ENCODE results near the gene RASGRP3. TPM values are rescaled to one million over a fixed set of nuclear protein-coding genes. Genes with fewer than 3 reads are reported as not detected.
A peak's percentile ranks its signal among the peaks of the same experiment; 100 is the strongest.

RASGRP3 gene
- total and polyA plus RNA-seq, 4 donors: 13.2 to 29.3 (median 19.5) TPM

DNA sequence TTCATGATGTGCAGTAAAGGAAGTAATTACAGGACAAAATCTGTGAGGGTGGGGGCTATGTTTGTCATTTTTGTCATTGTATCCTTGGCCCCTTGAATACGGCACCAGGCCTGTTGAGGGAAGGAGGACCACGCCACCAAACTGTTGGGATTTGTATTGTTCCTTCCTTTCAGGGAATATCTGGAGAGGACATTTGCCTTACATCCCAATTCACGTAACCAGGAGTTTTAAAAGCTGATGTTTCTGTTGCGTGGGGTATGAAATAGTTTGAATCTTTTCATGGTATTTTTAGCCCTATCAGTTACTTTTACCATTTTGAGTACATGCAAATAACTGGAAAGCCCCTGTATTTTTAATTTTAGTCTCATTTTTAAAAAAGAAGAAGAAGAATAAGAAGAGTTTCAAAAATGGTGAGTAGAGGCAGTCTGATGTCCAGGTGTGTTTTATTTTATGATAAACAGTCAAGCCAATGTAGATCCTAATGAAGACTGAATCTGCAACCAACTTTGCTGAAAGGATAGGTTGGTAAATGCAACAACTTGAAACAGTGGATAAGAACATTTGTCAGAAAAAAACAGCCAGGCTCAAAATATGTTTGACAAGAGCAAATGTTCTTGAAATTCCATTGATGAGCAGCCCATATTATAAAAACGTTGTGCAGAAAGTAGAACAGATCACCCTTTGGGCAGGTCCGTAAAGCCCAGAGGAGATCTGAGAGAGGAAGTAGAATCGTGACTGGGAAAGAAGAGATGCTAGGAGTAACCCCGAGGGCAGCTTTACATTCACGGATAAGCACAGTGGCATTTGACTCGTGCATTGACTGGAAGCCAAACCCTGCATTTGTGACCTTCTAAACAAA is 54.5 kb downstream of the RASGRP3 start:
- H3K27ac ChIP-seq (ENCODE audit: low read depth, low read length): no peak overlapping the region
- no peak for DNase-seq (ENCODE audit: low read depth in 4 of 6, low spot score in 6 of 6)

DNA sequence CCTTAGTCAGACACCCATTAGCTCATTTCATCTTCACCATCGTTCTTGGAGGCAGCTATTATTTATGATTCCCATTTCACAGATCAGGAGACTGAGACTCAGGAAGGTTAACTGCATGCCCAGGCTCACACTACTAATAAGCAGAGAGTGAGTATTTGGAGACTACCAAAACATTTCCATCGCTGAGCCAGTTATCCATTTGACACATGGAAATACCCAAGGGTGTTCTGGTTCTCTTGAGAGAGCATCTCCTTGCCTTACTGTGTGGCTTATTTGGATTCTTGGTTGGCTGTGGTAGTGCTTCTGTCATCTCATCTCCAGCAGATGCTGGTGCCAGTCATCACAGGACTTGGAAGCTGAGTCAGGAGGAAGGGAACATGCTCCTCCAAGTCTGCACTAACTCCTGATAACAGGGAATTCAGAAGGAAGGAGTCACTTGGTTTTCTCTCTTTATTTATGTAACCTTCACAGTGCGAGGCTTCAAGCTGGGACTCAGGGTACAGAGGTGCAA is 55.2 kb downstream of the RASGRP3 start:
- H3K27ac ChIP-seq (ENCODE audit: low read depth, low read length): no peak overlapping the region
- no peaks in the 10 kb centered on the region for H3K4me1 ChIP-seq (ENCODE audit: control insufficient read depth, insufficient read depth, low read length)
- WGBS (ENCODE audit: insufficient coverage): 40% methylated on average over 1 of the region's 3 CpGs
- no peaks in the 10 kb centered on the region for H3K9me3 ChIP-seq (ENCODE audit: control insufficient read depth, insufficient read depth, low read length)
- no peak overlapping the region for H3K4me3 ChIP-seq (ENCODE audit: low read depth, low read length)
- H3K36me3 ChIP-seq (ENCODE audit: control insufficient read depth, insufficient read depth, low read length): peaks cover under 1% of the 10 kb centered on the region
- no peak for DNase-seq (ENCODE audit: low read depth in 4 of 6, low spot score in 6 of 6)
- H3K27me3 ChIP-seq (ENCODE audit: control insufficient read depth, insufficient read depth, low read length): peaks cover 4% of the 10 kb centered on the region

More for the DNA sequence above, 54.5 kb downstream of the RASGRP3 start:
- H3K27me3 ChIP-seq (ENCODE audit: control insufficient read depth, insufficient read depth, low read length): peaks cover 4% of the 10 kb centered on the region
- H3K4me1 ChIP-seq (ENCODE audit: control insufficient read depth, insufficient read depth, low read length): no peaks in the 10 kb centered on the region
- no peaks in the 10 kb centered on the region for H3K36me3 ChIP-seq (ENCODE audit: control insufficient read depth, insufficient read depth, low read length)
- no peaks in the 10 kb centered on the region for H3K9me3 ChIP-seq (ENCODE audit: control insufficient read depth, insufficient read depth, low read length)
- WGBS (ENCODE audit: insufficient coverage): 95% methylated on average over 4 of the region's 10 CpGs
- H3K4me3 ChIP-seq (ENCODE audit: low read depth, low read length): no peak overlapping the region

DNA sequence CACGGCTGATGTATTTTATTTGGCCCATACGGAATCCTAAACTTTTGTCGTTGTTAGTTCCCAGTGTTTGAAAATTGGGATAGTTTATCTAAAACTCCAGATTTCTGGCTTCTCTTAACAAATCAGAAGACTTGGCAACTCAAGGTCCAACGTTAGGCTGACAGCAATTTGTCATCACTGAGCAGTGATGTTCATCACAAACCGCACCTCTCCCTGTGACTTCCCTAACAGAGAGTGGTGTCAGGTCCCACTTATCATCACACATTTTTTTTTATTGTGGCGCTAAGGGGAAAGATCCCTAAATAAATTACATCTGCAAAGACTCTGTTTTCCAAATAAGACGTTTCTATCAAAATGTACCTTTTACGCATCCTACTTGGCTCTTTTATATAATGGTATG is 55.7 kb downstream of the RASGRP3 start:
- H3K27ac ChIP-seq (ENCODE audit: low read depth, low read length): no peak overlapping the region
- WGBS (ENCODE audit: insufficient coverage): 62% methylated on average over 3 of the region's 8 CpGs
- DNase-seq (ENCODE audit: low read depth in 4 of 6, low spot score in 6 of 6): no peak

DNA sequence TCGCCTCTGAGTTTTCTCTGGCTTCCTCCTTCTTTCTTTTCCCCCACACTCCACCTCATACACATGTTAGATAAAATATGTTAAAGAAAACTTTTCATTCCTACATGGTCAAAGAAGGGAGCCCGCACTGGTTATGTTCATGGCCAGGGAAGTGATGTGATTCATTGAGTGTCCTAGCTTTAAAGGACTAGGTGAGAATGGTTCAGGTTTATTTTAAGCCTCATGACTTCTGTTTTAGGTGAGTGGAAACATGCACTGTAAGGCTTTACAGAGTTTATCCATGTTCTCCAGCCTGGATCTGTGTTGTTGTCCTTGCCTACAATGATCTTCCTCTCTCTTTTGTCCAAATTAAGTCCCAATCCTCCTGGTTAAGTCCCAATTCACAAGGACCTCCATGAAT is 56.5 kb downstream of the RASGRP3 start:
- Histone ChIP-seq H3K27me3 (ENCODE audit: control insufficient read depth, insufficient read depth, low read length) (peaks cover 4% of the 10 kb centered on the region), H3K4me3 (ENCODE audit: low read depth, low read length) (no peak overlapping the region), H3K27ac (ENCODE audit: low read depth, low read length) (no peak overlapping the region), H3K9me3 (ENCODE audit: control insufficient read depth, insufficient read depth, low read length) (peaks cover 2% of the 10 kb centered on the region), H3K4me1 (ENCODE audit: control insufficient read depth, insufficient read depth, low read length) (no peaks in the 10 kb centered on the region), H3K36me3 (ENCODE audit: control insufficient read depth, insufficient read depth, low read length) (peaks cover 3% of the 10 kb centered on the region)
- WGBS (ENCODE audit: insufficient coverage): 100% methylated on average over 1 of the region's 2 CpGs
- DNase-seq (ENCODE audit: low read depth in 4 of 6, low spot score in 6 of 6): no peak

More for the DNA sequence above, 55.7 kb downstream of the RASGRP3 start:
- H3K4me3 ChIP-seq (ENCODE audit: low read depth, low read length): no peak overlapping the region
- peaks cover 2% of the 10 kb centered on the region for H3K9me3 ChIP-seq (ENCODE audit: control insufficient read depth, insufficient read depth, low read length)
- peaks cover 3% of the 10 kb centered on the region for H3K36me3 ChIP-seq (ENCODE audit: control insufficient read depth, insufficient read depth, low read length)
- peaks cover 4% of the 10 kb centered on the region for H3K27me3 ChIP-seq (ENCODE audit: control insufficient read depth, insufficient read depth, low read length)
- H3K4me1 ChIP-seq (ENCODE audit: control insufficient read depth, insufficient read depth, low read length): no peaks in the 10 kb centered on the region

DNA sequence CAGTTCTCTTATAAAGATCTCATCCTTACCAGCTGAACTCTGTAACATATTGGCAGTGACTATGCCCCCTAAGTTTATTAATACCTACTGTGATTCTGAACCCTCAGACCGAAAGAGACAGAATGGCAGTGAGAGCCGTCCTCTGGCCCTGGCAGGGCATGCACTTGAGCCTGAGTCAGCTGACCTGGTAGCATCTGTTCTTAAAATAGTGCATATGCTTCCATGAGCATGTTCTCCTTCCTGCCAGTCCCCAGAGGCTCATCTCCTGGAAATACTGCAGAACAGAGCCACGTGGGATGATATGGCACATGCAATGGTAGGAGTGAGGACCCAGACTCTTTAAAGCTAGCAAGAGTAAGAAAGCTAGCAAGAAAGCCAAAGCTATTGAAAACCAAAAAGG is 59.0 kb downstream of the RASGRP3 start:
- peak in 1 of 6 donors; percentile 34 for DNase-seq (ENCODE audit: low read depth in 4 of 6, low spot score in 6 of 6)
- no peak overlapping the region for H3K27ac ChIP-seq (ENCODE audit: low read depth, low read length)

DNA sequence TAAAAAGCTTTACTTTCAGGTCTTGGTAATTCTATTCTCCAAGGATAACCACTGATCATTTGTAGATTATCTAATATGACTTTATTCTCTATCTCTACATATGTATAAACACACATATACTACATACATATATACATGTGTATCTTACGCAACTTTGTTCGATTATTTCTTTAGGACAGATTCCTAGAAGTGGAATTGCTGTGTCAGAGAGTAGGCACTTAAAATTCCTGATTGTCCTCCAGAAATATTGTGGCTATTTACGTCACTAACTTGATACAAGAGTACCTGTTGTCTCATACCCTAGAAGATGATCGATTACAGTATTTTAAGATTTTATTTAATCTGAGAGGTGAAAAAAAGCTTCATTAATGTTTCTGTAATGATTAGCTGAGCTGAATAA is 64.8 kb downstream of the RASGRP3 start:
- no peak overlapping the region for H3K4me3 ChIP-seq (ENCODE audit: low read depth, low read length)
- no peaks in the 10 kb centered on the region for H3K4me1 ChIP-seq (ENCODE audit: control insufficient read depth, insufficient read depth, low read length)
- peaks cover 2% of the 10 kb centered on the region for H3K9me3 ChIP-seq (ENCODE audit: control insufficient read depth, insufficient read depth, low read length)
- DNase-seq (ENCODE audit: low read depth in 4 of 6, low spot score in 6 of 6): no peak
- no peak overlapping the region for H3K27ac ChIP-seq (ENCODE audit: low read depth, low read length)
- H3K27me3 ChIP-seq (ENCODE audit: control insufficient read depth, insufficient read depth, low read length): no peaks in the 10 kb centered on the region
- no CpG with 5 or more reads among the region's 4 CpGs for WGBS (ENCODE audit: insufficient coverage)
- peaks cover 3% of the 10 kb centered on the region for H3K36me3 ChIP-seq (ENCODE audit: control insufficient read depth, insufficient read depth, low read length)

More for the DNA sequence above, 59.0 kb downstream of the RASGRP3 start:
- H3K36me3 ChIP-seq (ENCODE audit: control insufficient read depth, insufficient read depth, low read length): peaks cover 3% of the 10 kb centered on the region
- H3K9me3 ChIP-seq (ENCODE audit: control insufficient read depth, insufficient read depth, low read length): peaks cover 2% of the 10 kb centered on the region
- H3K4me3 ChIP-seq (ENCODE audit: low read depth, low read length): no peak overlapping the region
- H3K4me1 ChIP-seq (ENCODE audit: control insufficient read depth, insufficient read depth, low read length): no peaks in the 10 kb centered on the region
- 86% methylated on average over 2 of the region's 3 CpGs for WGBS (ENCODE audit: insufficient coverage)
- peaks cover 4% of the 10 kb centered on the region for H3K27me3 ChIP-seq (ENCODE audit: control insufficient read depth, insufficient read depth, low read length)

DNA sequence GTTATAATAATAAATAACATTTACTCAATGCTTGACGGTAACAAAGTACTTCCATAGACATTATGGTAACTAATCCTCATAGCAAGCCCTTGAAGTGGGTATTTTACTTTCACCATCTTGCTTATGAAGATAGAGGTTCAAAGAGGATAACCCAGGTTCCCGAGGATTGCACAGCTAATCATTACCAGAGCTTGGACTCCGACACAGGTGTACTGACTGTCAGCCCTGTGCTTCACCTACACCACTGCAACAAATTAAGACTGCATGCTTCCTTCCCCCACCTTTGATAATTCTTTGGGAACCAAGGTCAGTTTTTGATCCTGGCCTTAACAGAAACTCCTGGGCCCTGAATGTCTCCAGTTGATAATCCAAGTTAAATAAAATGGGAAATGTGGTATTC is 73.8 kb downstream of the RASGRP3 start:
- Histone ChIP-seq H3K4me3 (ENCODE audit: low read depth, low read length) (no peak overlapping the region), H3K9me3 (ENCODE audit: control insufficient read depth, insufficient read depth, low read length) (no peaks in the 10 kb centered on the region), H3K27me3 (ENCODE audit: control insufficient read depth, insufficient read depth, low read length) (no peaks in the 10 kb centered on the region), H3K27ac (ENCODE audit: low read depth, low read length) (no peak overlapping the region), H3K36me3 (ENCODE audit: control insufficient read depth, insufficient read depth, low read length) (no peaks in the 10 kb centered on the region), H3K4me1 (ENCODE audit: control insufficient read depth, insufficient read depth, low read length) (no peaks in the 10 kb centered on the region)
- WGBS (ENCODE audit: insufficient coverage): 73% methylated on average over 2 of the region's 3 CpGs
- no peak for DNase-seq (ENCODE audit: low read depth in 4 of 6, low spot score in 6 of 6)

DNA sequence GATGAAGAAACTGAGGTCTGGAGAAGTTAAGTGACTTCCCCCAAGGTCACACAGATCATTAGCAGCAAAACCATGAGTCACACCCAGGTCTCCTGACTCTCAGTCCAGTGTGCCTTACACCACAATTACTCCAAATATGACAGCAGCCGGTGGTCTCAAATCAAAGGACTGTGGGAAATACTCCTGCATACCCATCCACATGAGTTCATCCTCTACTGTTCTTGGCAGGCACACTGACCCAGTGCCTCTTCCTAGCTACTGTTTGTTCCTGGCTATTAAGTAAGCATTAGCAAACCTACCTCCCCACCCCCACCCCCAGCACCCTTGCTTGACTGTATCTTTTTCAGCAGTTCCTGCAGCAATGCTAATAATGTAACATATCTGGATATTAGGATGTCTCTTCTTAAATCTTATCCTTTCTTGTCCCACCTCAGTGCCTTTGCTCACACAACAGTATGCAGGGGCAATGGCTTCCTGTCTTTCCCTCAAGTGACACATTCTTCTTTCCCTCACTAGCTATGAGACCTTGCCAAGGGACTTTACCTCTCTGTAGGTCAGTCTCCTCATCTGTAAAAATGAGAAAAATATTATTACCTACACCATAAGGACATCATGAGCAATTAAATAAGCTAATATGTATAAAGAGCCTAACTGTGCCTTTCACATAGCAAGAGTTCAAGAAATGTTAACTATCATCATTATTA is 76.5 kb downstream of the RASGRP3 start:
- Histone ChIP-seq H3K27ac (ENCODE audit: low read depth, low read length) (no peak overlapping the region), H3K4me3 (ENCODE audit: low read depth, low read length) (no peak overlapping the region), H3K36me3 (ENCODE audit: control insufficient read depth, insufficient read depth, low read length) (no peaks in the 10 kb centered on the region), H3K27me3 (ENCODE audit: control insufficient read depth, insufficient read depth, low read length) (no peaks in the 10 kb centered on the region), H3K4me1 (ENCODE audit: control insufficient read depth, insufficient read depth, low read length) (no peaks in the 10 kb centered on the region), H3K9me3 (ENCODE audit: control insufficient read depth, insufficient read depth, low read length) (no peaks in the 10 kb centered on the region)
- DNase-seq (ENCODE audit: low read depth in 4 of 6, low spot score in 6 of 6): no peak
- WGBS (ENCODE audit: insufficient coverage): 93% methylated on average over 1 of the region's 1 CpG

DNA sequence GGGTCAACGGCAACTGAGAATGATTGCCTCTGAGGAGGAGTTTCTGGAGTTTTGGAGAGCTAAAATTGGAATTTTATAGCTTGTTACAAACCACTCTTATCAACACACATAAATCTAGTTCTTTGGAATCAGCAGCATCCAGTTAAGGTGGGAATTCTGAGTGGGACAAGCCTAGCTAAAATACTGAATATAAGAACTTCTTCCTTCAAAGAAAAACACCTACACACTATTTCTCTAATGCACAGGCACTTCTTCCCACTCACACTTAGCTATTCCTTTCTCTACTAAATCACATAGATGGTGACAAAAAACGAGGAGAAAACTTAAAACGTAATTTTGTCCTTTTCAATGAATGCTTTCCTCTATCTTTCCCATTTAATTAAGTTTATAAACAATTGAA is 79.2 kb downstream of the RASGRP3 start:
- Histone ChIP-seq H3K9me3 (ENCODE audit: control insufficient read depth, insufficient read depth, low read length) (no peaks in the 10 kb centered on the region), H3K4me1 (ENCODE audit: control insufficient read depth, insufficient read depth, low read length) (no peaks in the 10 kb centered on the region), H3K4me3 (ENCODE audit: low read depth, low read length) (no peak overlapping the region), H3K27ac (ENCODE audit: low read depth, low read length) (no peak overlapping the region), H3K27me3 (ENCODE audit: control insufficient read depth, insufficient read depth, low read length) (no peaks in the 10 kb centered on the region), H3K36me3 (ENCODE audit: control insufficient read depth, insufficient read depth, low read length) (peaks cover 10% of the 10 kb centered on the region)
- no CpG with 5 or more reads among the region's 3 CpGs for WGBS (ENCODE audit: insufficient coverage)
- no peak for DNase-seq (ENCODE audit: low read depth in 4 of 6, low spot score in 6 of 6)

Data from spinal cord (tissue), 10 donors.